Measurements from ENCODE around the gene TASP1.
"Not testable (repeated sequence)": the region's sequence is repeated elsewhere in the genome, so short reads cannot be mapped to it uniquely, and the experiment has no call there.

TASP1 gene

DNA sequence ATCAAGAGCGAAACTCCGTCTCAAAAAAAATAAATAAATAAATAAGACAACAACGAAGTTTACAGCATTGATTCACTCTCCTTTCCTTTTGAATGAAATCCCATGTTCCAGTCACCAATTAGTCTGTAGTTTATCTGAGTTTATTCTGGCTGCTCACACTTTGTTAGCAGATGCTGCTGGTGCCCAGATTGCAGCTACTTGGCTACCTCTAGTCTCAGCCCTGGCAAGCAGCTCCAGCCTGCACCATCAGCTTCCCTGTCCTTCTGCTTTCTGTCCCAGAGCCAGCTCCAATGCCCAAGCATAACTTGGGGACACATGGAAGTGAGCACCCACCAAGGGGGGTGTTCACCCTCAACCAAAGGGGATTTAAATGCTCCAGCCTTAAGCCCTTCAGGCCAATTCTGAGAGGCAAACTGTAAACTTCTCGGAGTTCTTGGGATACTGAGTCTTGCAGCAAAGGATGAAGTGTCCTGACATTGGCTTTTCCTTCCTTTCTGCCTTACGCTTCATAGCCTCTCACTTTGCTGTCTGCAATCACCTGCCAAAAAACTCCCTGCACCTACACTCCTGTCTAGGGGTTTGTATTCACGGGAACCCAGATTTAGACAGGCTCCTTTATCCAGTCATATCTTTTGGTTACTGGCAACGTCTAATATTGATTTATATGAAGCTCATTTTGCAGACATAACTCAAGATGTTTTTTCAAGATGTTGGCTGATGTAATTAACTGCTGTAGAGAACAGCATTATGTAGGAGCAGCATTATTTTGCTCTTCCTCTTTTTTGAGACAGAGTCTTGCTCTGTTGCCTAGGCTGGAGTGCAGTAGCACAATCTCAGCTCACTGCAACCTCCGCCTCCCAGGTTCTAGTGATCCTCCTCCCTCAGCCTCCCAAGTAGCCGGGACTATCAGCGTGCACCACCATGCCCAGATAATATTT is 9.8 kb upstream of the TASP1 start:
- no peak for DNase-seq

DNA sequence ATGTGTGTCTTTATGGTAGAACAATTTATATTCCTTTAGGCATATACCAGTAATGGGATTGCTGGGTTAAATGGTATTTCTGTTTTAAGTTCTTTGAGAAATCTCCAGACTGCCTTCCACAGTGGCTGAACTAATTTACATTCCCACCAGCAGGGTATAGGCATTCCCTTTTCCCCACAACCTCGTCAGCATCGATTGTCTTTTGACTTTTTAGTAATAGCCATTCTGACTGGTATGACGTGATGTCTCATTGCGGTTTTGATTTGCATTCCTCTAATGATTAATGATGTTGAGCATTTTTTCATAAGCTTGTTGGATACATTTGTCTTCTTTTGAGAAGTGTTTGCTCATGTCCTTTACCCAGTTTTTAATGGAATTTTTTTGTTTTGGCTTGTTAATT is 5.3 kb upstream of the TASP1 start:
- peak; percentile 67 for DNase-seq

- DNase-seq, result no peak
Measured at GRCh38 chr20:13639150-13639497, 392 bp upstream of the TASP1 start.

DNA sequence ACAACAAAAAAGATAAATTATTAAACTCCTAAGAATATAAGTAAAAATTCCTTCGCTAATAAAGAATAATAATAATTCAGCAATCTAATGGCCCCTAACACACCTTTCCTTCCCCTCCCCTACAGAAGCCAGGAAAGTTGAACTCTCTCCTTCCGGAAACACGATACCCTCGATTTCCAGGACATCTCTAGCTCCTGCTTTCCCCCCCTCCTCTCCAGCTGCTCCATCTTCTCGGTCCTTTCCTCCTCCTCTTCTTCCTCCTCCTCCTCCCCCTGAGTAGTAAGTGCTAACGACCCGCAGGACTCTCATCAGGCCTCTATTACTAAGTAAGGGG is 603 bp downstream of the TASP1 start:
- DNase-seq, result peak; percentile 15

DNA sequence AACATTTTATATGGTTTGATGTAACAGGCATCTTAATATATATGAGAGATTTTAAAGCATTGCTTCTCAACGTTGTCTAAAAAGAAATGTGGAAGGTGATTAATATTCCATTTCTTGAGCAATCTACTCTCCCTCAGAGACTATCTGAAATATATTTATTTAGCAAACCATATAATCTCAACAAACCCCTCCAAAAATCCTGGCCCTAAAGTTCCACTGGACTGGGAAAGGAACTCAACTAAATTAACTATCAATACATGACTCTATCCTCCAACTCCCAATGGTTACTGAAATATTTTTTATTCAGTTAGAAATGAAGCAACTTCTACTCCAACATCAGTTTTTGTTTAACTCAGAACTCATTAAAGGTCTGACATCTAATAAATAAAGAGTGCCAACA is 6.3 kb downstream of the TASP1 start:
- no peak for DNase-seq

GRCh38 chr20:13627525-13627924 is 11.2 kb downstream of the TASP1 start:
- peak; percentile 37 for DNase-seq

GRCh38 chr20:13626724-13627123 is 12.0 kb downstream of the TASP1 start:
- no peak for DNase-seq

GRCh38 chr20:13625304-13625979 is 13.3 kb downstream of the TASP1 start:
- no peak for DNase-seq

GRCh38 chr20:13619415-13619814 is 19.3 kb downstream of the TASP1 start:
- peak; percentile 72 for DNase-seq

- not testable (repeated sequence) for DNase-seq
Measured at GRCh38 chr20:13618456-13618855, 20.3 kb downstream of the TASP1 start.

DNA sequence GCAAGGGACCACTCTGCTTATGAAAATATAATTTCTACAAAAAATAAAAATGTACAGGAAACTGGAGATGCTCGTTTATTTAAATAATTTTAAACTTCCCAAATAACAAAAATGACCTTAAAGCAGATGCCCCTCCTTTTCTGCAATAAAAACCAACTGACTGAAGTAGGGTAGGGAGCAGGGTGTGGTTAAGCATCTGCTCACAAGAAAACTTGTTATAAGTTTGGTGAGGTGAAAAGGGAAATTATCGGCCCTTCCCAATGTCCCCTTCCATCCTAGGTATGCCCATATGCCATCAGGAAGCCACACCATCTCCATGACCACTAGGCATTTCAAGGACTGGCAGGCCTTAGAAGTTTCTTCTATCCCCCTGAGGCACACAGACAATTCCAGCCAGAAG is 21.1 kb downstream of the TASP1 start:
- not testable (repeated sequence) for DNase-seq

GRCh38 chr20:13616713-13617112 is 22.0 kb downstream of the TASP1 start:
- not testable (repeated sequence) for DNase-seq

DNA sequence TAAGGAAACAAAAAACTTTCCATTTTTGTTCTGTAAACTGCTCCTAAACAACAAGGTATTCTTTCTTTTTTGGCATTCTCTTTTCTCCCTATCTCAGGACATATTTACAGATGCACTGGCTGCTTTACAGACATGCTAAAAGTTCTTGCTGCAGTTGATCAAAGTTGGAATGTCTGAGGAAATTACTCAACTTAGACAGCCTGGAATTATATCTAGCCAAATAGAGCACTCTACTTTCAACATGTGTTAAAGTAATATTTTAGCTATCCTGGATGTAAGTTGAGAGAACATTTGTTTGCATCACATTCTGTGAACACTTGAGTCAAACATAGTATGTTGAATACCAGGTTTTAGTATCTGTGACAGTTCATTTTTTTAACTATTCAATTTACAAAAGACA is 24.8 kb downstream of the TASP1 start:
- DNase-seq, result peak; percentile 11

GRCh38 chr20:13611611-13612125 is 27.1 kb downstream of the TASP1 start:
- no peak for DNase-seq

DNA sequence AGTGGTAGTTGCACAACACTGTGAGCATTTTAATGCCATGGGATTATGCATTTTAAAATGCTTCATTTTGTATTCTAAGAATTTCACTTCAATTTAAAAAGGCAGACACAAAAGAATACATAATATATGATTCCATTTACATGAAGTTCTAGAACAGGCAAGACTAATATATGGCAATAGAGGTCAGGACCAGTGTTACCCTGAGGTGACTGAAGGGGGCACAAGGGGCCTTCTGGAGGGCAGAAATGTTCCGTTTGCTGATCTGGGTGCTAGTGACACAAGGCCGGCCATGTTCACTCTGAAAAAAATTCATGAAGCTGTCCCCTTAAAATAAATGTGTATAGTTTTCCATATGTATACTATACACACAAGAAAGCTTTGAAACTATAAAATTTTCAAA is 28.5 kb downstream of the TASP1 start:
- DNase-seq, result no peak

DNA sequence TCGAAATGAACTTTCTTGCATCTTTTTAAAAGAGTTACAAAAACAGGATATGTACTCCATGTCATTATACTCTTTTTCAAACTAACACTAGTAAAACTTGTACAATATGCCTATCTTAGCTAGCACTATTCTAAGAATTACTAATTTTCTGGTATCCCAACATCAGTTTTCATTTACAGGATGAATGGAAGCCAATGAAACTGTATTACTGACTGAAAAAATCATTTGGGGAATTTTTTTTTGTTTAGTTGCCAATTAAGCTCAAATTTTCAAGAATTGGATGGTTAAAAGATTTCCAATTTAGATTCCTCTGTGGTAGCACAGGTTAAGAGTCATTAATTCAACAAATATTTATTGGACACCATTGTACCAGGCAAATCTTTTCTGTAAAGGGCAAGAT is 30.7 kb downstream of the TASP1 start:
- DNase-seq, result no peak

DNA sequence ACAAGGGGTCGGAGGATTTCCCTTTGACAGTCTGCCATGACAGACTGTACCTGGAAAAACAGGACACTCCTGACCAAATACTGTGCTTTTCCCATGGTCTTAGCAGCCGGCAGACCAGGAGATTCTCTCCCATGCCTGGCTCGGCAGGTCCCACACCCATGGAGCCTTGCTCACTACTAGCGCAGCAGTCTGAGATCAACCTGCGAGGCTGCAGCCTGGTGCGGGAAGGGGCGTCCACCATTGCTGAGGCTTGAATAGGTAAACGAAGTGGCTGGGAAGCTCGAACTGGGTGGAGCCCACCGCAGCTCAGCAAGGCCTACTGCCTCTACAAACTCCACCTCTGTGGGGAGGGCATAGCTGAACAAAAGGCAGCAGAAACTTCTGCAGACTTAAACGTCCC is 45.3 kb downstream of the TASP1 start:
- not testable (repeated sequence) for DNase-seq

- DNase-seq, result no peak
Measured at GRCh38 chr20:13588049-13588448, 50.7 kb downstream of the TASP1 start.

GRCh38 chr20:13587370-13587769 is 51.4 kb downstream of the TASP1 start:
- DNase-seq, result no peak

DNA sequence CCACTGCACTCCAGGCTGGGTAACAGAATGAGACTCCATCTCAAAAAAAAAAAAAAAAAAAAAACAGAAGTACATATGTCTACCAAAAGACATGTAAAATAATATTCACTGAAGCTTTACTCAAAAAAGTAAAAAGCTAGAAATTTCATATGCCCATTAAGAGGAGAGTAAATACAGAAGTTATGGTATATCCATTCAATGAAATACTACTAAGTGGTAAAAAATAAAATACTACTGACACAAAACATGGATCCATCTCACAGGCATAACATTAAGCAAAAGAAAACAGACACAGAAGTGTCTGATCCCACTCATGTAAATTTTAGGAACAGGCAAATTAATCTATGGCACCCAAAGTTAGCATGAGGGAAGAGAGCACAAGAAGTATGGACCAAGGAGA is 52.6 kb downstream of the TASP1 start:
- DNase-seq, result no peak

DNA sequence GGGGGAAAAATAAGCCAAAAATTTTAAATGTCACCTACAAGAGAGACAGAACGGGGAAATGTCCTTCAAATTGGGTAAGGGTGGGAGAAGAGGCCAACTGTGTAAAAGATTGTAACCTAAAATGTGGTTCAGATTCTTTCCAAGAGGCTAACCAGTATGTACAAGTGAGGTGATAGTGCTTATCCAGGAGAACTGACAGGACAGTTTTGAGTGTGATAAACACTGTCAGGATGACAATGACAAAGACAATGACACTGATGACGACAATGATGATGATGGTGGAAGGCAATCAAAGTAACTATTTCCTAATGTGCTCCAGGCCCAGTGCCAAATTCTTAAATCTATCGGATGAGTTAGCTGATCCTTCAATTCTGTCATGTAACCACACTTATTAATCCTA is 57.3 kb downstream of the TASP1 start:
- no peak for DNase-seq

DNA sequence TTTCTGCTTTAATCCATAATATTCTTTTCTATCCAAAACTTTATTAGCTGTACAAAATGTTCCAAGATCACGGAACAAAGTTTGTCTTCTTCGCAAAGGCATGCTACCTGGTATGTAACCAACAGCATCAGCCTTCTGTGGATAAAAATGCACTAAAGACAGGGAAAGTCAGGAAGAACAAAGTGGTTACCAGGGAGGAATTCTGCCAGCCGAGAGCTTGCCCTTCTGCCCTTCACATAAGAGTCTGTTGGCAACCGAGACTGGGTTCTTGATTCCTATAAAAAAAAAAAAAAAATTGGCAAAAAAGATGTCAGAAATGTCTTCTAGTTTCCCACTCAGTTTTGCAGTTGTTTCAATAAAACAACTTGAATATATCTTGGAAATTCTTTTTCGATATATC is 58.0 kb downstream of the TASP1 start:
- DNase-seq, result no peak

GRCh38 chr20:13574071-13574470 is 64.7 kb downstream of the TASP1 start:
- DNase-seq, result no peak

DNA sequence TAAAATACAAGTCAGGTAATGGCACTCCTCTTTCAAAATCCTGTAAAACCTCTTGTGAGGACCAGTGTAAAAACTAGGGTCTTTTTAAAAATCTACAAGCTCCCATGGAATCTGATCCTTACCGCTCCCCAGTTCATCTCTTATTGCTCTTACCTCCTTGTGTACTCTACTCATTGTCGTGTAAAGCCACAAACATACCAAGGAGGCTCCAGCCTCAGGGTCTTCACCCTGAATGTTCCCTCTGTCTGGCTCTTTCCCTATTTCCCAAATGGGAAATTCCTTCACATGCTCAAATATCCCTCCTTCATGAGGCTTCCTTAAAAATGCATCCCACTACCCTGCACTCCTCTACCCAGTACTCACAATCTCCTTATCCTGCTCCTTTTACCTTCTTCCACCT is 67.1 kb downstream of the TASP1 start:
- DNase-seq, result no peak
